GM18502 (cell line): Measurements from ENCODE around the gene DRAM2.
"Not testable (repeated sequence)": the region's sequence is repeated elsewhere in the genome, so short reads cannot be mapped to it uniquely, and the experiment has no call there.

ENCODE experiments used
- ATAC-seq: cut with Tn5 transposase; IDR thresholded peaks from one replicate; pipeline ENCODE4 v1.9.1; 2021; ENCODE audit warnings: mild to moderate bottlenecking; ENCODE audit not compliant: unreplicated experiment, poor library complexity

The DRAM2 gene

DNA sequence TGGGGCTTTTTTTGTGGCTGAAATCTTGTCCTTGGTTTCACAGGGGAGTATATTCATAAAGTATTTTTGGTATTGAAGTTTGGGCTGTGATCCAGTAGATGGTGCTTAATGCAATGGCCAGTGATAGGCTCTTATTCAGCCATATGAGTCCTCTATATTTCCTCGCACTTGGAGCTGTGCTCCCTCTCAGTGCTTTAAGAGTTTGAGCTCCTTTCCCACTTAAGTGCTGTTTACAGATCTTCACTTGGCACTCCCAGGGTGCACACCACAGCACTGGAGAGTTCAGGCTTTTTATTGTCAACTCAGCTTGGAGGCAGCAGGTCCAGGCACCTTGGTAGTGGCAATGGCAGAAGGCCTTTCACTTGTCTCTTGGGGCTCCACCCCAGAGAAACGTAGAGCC is 54.9 kb downstream of the DRAM2 start:
- ATAC-seq = no peak

DNA sequence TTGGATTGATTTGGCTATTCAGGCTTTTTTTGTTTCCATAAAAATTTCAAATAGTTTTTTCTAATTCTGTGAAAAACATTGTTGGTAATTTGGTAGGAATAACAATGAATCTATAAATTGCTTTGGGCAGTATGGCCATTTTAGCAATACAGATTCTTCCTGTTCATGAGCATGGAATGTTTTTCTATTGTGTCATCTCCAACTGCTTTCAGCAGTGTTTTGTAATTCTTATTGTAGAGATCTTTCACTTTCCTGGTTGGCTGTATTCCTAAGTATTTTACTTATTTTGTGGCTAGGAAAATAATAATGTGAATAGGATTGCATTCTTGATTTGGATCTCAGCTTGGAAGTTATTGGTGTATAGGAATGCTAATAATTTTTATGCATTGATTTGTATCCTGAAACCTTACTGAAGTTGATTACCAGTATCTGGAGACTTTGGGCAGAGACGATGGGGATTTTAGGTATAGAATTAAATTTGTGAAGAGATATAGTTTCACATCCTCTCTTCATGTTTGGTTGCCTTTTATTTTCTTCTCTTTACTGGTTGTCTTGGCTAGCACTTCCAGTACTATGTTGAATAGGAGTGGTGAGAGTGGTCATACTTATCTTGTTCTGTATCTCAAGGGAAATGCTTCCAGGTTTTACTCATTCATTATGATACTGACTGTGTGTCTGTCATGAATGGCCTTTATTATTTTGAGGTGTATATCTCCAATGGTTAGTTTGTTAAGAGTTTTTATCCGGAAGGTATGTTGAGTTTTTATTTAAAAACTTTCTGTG is 57.3 kb downstream of the DRAM2 start:
- no peak for ATAC-seq

DNA sequence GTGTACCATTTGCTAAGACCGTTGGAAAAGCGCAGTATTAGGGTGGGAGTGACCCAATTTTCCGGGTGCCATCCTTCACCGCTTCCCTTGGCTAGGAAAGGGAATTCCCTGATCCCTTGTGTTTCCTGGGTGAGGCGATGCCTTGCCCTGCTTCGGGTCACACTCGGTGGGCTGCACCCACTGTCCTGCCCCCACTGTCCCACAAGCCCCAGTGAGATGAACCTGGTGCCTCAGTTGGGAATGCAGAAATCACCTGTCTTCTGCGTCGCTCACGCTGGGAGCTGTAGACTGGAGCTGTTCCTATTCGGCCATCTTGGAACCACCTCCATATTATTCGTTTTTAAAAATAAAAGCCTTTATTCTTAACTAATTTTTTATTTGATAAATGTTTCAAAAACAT is 60.6 kb downstream of the DRAM2 start:
- ATAC-seq = not testable (repeated sequence)

DNA sequence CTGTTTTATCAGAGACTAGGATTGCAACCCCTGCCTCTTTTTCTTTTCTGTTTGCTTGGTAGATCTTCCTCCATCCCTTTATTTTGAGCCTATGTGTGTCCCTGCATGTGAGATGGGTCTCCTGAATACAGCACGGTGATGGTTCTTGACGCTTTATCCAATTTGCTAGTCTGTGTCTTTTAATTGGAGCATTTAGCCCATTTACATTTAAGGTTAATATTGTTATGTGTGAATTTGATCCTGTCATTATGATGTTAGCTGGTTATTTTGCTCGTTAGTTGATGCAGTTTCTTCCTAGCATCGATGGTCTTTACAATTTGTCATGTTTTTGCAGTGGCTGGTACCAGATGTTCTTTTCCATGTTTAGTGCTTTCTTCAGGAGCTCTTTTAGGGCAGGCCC is 62.6 kb downstream of the DRAM2 start:
- ATAC-seq = not testable (repeated sequence)
